ENCODE measurements around the gene C11orf52.

Gene C11orf52

GRCh38 chr11:111886032-111886431 is 32.7 kb upstream of the C11orf52 start:
- no peak overlapping the region for H3K9ac ChIP-seq (ENCODE audit: low read length)
- no peak for DNase-seq (ENCODE audit: low read depth)
- no peaks in the 10 kb centered on the region for H3K36me3 ChIP-seq (ENCODE audit: control insufficient read depth, insufficient read depth, low read length, severe bottlenecking)
- H3K9me3 ChIP-seq (ENCODE audit: control insufficient read depth, low read length) = no peaks in the 10 kb centered on the region
- H3K27me3 ChIP-seq (replicated peaks; ENCODE audit: control insufficient read depth, insufficient read depth, low read length) = no peaks in the 10 kb centered on the region
- H3K4me3 ChIP-seq (ENCODE audit: low read length) = no peak overlapping the region
- no peaks in the 10 kb centered on the region for H3K4me1 ChIP-seq (ENCODE audit: control insufficient read depth, insufficient read depth, low read length)

- Histone ChIP-seq H3K9me3 (ENCODE audit: control insufficient read depth, low read length) (no peaks in the 10 kb centered on the region), H3K27me3 (replicated peaks; ENCODE audit: control insufficient read depth, insufficient read depth, low read length) (no peaks in the 10 kb centered on the region), H3K4me3 (ENCODE audit: low read length) (no peak overlapping the region), H3K9ac (ENCODE audit: low read length) (no peak overlapping the region), H3K4me1 (ENCODE audit: control insufficient read depth, insufficient read depth, low read length) (no peaks in the 10 kb centered on the region), H3K36me3 (ENCODE audit: control insufficient read depth, insufficient read depth, low read length, severe bottlenecking) (no peaks in the 10 kb centered on the region)
- no peak for DNase-seq (ENCODE audit: low read depth)
Measured at GRCh38 chr11:111886844-111887243, 31.9 kb upstream of the C11orf52 start.

GRCh38 chr11:111905411-111905810 is 13.3 kb upstream of the C11orf52 start:
- Histone ChIP-seq H3K36me3 (ENCODE audit: control insufficient read depth, insufficient read depth, low read length, severe bottlenecking) (peaks cover 20% of the 10 kb centered on the region), H3K4me1 (ENCODE audit: control insufficient read depth, insufficient read depth, low read length) (peaks cover 31% of the 10 kb centered on the region), H3K9ac (ENCODE audit: low read length) (no peak overlapping the region), H3K9me3 (ENCODE audit: control insufficient read depth, low read length) (no peaks in the 10 kb centered on the region), H3K4me3 (ENCODE audit: low read length) (no peak overlapping the region), H3K27me3 (replicated peaks; ENCODE audit: control insufficient read depth, insufficient read depth, low read length) (no peaks in the 10 kb centered on the region)
- peak; percentile 67 for DNase-seq (ENCODE audit: low read depth)

- peaks cover 43% of the 10 kb centered on the region for H3K4me1 ChIP-seq (ENCODE audit: control insufficient read depth, insufficient read depth, low read length)
Measured at GRCh38 chr11:111906680-111907079, 12.0 kb upstream of the C11orf52 start.

GRCh38 chr11:111908639-111909305 is 9.9 kb upstream of the C11orf52 start:
- Histone ChIP-seq H3K9ac (ENCODE audit: low read length) (peak overlapping the region; percentile 99), H3K27me3 (replicated peaks; ENCODE audit: control insufficient read depth, insufficient read depth, low read length) (no peaks in the 10 kb centered on the region), H3K4me1 (ENCODE audit: control insufficient read depth, insufficient read depth, low read length) (peaks cover 54% of the 10 kb centered on the region), H3K4me3 (ENCODE audit: low read length) (peak overlapping the region; percentile 84), H3K36me3 (ENCODE audit: control insufficient read depth, insufficient read depth, low read length, severe bottlenecking) (peaks cover 21% of the 10 kb centered on the region), H3K9me3 (ENCODE audit: control insufficient read depth, low read length) (no peaks in the 10 kb centered on the region)
- no peak for DNase-seq (ENCODE audit: low read depth)

More at GRCh38 chr11:111906680-111907079, 12.0 kb upstream of the C11orf52 start:
- peak; percentile 8 for DNase-seq (ENCODE audit: low read depth)
- peaks cover 21% of the 10 kb centered on the region for H3K36me3 ChIP-seq (ENCODE audit: control insufficient read depth, insufficient read depth, low read length, severe bottlenecking)
- H3K9ac ChIP-seq (ENCODE audit: low read length) = no peak overlapping the region
- H3K27me3 ChIP-seq (replicated peaks; ENCODE audit: control insufficient read depth, insufficient read depth, low read length) = no peaks in the 10 kb centered on the region
- no peaks in the 10 kb centered on the region for H3K9me3 ChIP-seq (ENCODE audit: control insufficient read depth, low read length)
- no peak overlapping the region for H3K4me3 ChIP-seq (ENCODE audit: low read length)

- Histone ChIP-seq H3K27me3 (replicated peaks; ENCODE audit: control insufficient read depth, insufficient read depth, low read length) (no peaks in the 10 kb centered on the region), H3K36me3 (ENCODE audit: control insufficient read depth, insufficient read depth, low read length, severe bottlenecking) (peaks cover 21% of the 10 kb centered on the region), H3K4me1 (ENCODE audit: control insufficient read depth, insufficient read depth, low read length) (peaks cover 58% of the 10 kb centered on the region), H3K4me3 (ENCODE audit: low read length) (peak overlapping the region; percentile 84), H3K9ac (ENCODE audit: low read length) (peak overlapping the region; percentile 99), H3K9me3 (ENCODE audit: control insufficient read depth, low read length) (no peaks in the 10 kb centered on the region)
- DNase-seq (ENCODE audit: low read depth) = no peak
Measured at GRCh38 chr11:111909378-111909777, 9.3 kb upstream of the C11orf52 start.

GRCh38 chr11:111910676-111911562 is 7.8 kb upstream of the C11orf52 start:
- Histone ChIP-seq H3K4me3 (ENCODE audit: low read length) (peak overlapping the region; percentile 84), H3K36me3 (ENCODE audit: control insufficient read depth, insufficient read depth, low read length, severe bottlenecking) (peaks cover 21% of the 10 kb centered on the region), H3K9ac (ENCODE audit: low read length) (peak overlapping the region; percentile 99), H3K4me1 (ENCODE audit: control insufficient read depth, insufficient read depth, low read length) (peaks cover 68% of the 10 kb centered on the region), H3K9me3 (ENCODE audit: control insufficient read depth, low read length) (no peaks in the 10 kb centered on the region), H3K27me3 (replicated peaks; ENCODE audit: control insufficient read depth, insufficient read depth, low read length) (no peaks in the 10 kb centered on the region)
- peak; percentile 44 for DNase-seq (ENCODE audit: low read depth)

- peak; percentile 90 for DNase-seq (ENCODE audit: low read depth)
- Histone ChIP-seq H3K4me3 (ENCODE audit: low read length) (peak within 1 kb of the TSS; percentile 84), H3K9ac (ENCODE audit: low read length) (peak within 1 kb of the TSS; percentile 99), H3K36me3 (ENCODE audit: control insufficient read depth, insufficient read depth, low read length, severe bottlenecking) (peaks cover 21% of the 10 kb centered on the region), H3K9me3 (ENCODE audit: control insufficient read depth, low read length) (no peaks in the 10 kb centered on the region), H3K27me3 (replicated peaks; ENCODE audit: control insufficient read depth, insufficient read depth, low read length) (no peaks in the 10 kb centered on the region), H3K4me1 (ENCODE audit: control insufficient read depth, insufficient read depth, low read length) (peaks cover 69% of the 10 kb centered on the region)
Measured at GRCh38 chr11:111911563-111912401, 6.9 kb upstream of the C11orf52 start, which contains the start of gene CRYAB. TSS of gene CRYAB (minus strand) at chr11:111911770. CDS start at chr11:111911724, 46 bp downstream.

- DNase-seq (ENCODE audit: low read depth) = no peak
- Histone ChIP-seq H3K9ac (ENCODE audit: low read length) (peak within 1 kb of the TSS; percentile 99), H3K36me3 (ENCODE audit: control insufficient read depth, insufficient read depth, low read length, severe bottlenecking) (peaks cover 21% of the 10 kb centered on the region), H3K9me3 (ENCODE audit: control insufficient read depth, low read length) (no peaks in the 10 kb centered on the region), H3K4me1 (ENCODE audit: control insufficient read depth, insufficient read depth, low read length) (peaks cover 65% of the 10 kb centered on the region), H3K27me3 (replicated peaks; ENCODE audit: control insufficient read depth, insufficient read depth, low read length) (no peaks in the 10 kb centered on the region), H3K4me3 (ENCODE audit: low read length) (peak within 1 kb of the TSS; percentile 84)
Measured at GRCh38 chr11:111912535-111912934, 6.2 kb upstream of the C11orf52 start, which contains the start of gene HSPB2. TSS of gene HSPB2 (plus strand) at chr11:111912734. CDS start at chr11:111912830, 96 bp downstream.

- Histone ChIP-seq H3K27me3 (replicated peaks; ENCODE audit: control insufficient read depth, insufficient read depth, low read length) (no peaks in the 10 kb centered on the region), H3K9ac (ENCODE audit: low read length) (peak overlapping the region; percentile 99), H3K4me1 (ENCODE audit: control insufficient read depth, insufficient read depth, low read length) (peaks cover 58% of the 10 kb centered on the region), H3K9me3 (ENCODE audit: control insufficient read depth, low read length) (no peaks in the 10 kb centered on the region), H3K36me3 (ENCODE audit: control insufficient read depth, insufficient read depth, low read length, severe bottlenecking) (peaks cover 17% of the 10 kb centered on the region), H3K4me3 (ENCODE audit: low read length) (peak overlapping the region; percentile 84)
- DNase-seq (ENCODE audit: low read depth) = no peak
Measured at GRCh38 chr11:111913031-111913861, 5.5 kb upstream of the C11orf52 start.

Measured in adipocyte (in vitro differentiated cells).